Sigmoid colon (tissue), 7 donors: ENCODE measurements around the gene BCAS1. TPM values are rescaled to one million over a fixed set of nuclear protein-coding genes. Genes with fewer than 3 reads are reported as not detected.

Experiments used
- DNase-seq: peaks from one replicate; pipeline ENCODE4 v3.0.0-alpha.2; 2019
- H3K27ac ChIP-seq, 4 donors: fragments of 200-600 bp; sonication (generic); one replicate each; pipeline ENCODE4 v1.5.1; 2016 to 2019; ENCODE audit warnings: mild to moderate bottlenecking in 1 of 4
- H3K27me3 ChIP-seq, 3 donors: fragments of 200-600 bp; sonication (generic); one replicate each; pipeline ENCODE4 v1.5.1; 2019; ENCODE audit warnings: mild to moderate bottlenecking in 1 of 3
- H3K36me3 ChIP-seq, 4 donors: fragments of 200-600 bp; sonication (generic); one replicate each; pipeline ENCODE4 v1.5.1; 2016 to 2019
- H3K4me1 ChIP-seq, 4 donors: fragments of 200-600 bp; sonication (generic); one replicate each; pipeline ENCODE4 v1.5.1; 2017 to 2019
- H3K4me3 ChIP-seq, 4 donors: fragments of 200-600 bp; sonication (generic); one replicate each; pipeline ENCODE4 v1.5.1; 2017 to 2019; ENCODE audit warnings: mild to moderate bottlenecking in 2 of 4, moderate library complexity in 1 of 4
- H3K9me3 ChIP-seq, 4 donors: fragments of 200-600 bp in 3 of 4; sonication (generic) in 3 of 4; one replicate each; pipeline versions ENCODE4 v1.5.1 to v1.6.1; 2013 to 2019
- EP300 ChIP-seq, 4 donors: sonication (generic); formaldehyde crosslinking; IDR thresholded peaks; one replicate each; pipeline ENCODE4 v1.6.1; 2017; ENCODE audit warnings: antibody characterized with exemption in 4 of 4
- POLR2A ChIP-seq, 2 donors: fragments of 450-650 bp; IDR thresholded peaks; one replicate each; pipeline ENCODE4 v1.6.1; 2016; ENCODE audit warnings: antibody characterized with exemption in 2 of 2, mild to moderate bottlenecking in 2 of 2, moderate library complexity in 2 of 2
- POLR2AphosphoS5 ChIP-seq, 4 donors: sonication (generic); formaldehyde crosslinking; IDR thresholded peaks; one replicate each; pipeline ENCODE4 v1.6.1; 2017; ENCODE audit warnings: antibody characterized with exemption in 4 of 4
- WGBS, 2 donors: extraction: QIAGEN DNeasy Blood & Tissue Kit; methylation state at CpG; one replicate each; pipeline ENCODE4 v1.1.7; 2013; 5-methylcytosine and 5-hydroxymethylcytosine counted together
- intact Hi-C: fragments of 100-400 bp; cut with DNase I; formaldehyde crosslinking; loops from one replicate; pipeline ENCODE4 v1.15.1; 2023
- polyA plus RNA-seq, 3 donors: library from polyadenylated mRNA; stranded (reverse); fragments of 200-250 nt; gene quantifications; one replicate each; pipeline ENCODE4 v1.2.3, GENCODE V29; 2013
- total RNA-seq, 4 donors: library from RNA; depleted of rRNA; stranded (reverse); fragments of >200 nt; gene quantifications; one replicate each; pipeline ENCODE4 v1.1.0, GENCODE V29; 2016
- TF ChIP-seq, protein P1 (sequence below), 4 experiments: fragments of 450-650 bp in 3 of 4; fragments of 200-600 bp in 1 of 4; IDR thresholded peaks; one replicate each; pipeline ENCODE4 v1.5.1; 2016 to 2019; ENCODE audit warnings: antibody characterized with exemption in 4 of 4, mild to moderate bottlenecking in 3 of 4, moderate library complexity in 2 of 4
- donor health status: healthy with polysubstance abuse.
- donor health status: Bipolar disorder and iron deficiency.
- donor health status: healthy.

The BCAS1 gene
- total and polyA plus RNA-seq, 7 donors = 0.71 to 198 (median 35.4) TPM; not detected in 2

DNA sequence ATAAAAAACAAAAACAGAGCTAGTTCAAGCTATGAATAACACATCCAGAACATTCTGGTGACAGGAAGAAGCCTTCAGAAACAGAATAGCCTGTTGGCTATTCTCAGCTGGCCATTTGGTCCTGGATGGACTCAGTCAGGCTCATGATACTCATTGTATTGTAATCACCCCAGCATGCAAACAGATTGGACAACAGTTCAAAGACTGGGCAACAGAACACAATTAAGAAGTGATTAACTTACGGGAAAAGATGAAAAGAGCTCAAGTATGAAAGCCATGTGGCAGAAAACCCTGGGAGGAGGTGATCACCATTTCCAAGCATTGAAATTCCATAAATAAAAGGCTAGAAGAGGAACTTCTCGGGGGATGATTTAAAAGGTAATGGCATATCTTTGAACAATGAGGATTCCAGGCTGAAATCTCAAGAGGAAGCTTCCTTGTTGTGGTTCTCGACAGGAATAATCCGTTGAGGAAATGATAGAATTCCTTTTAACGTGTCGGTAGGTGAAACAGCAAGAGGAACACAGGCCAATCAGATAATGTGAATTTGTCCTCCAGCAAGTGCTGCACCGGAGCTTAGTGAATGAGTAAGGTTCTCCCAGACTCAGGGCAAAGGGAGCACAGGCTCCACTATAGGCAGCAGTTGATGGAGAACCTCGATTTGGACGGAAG is 172.4 kb downstream of the BCAS1 start:
- no peak for DNase-seq
- Histone ChIP-seq H3K4me1 (peaks cover 0 to 30% (median 28%) of the 10 kb centered on the region in 4 donors), H3K27me3 (no peaks in the 10 kb centered on the region), H3K36me3 (no peaks in the 10 kb centered on the region), H3K4me3 (no peak overlapping the region), H3K9me3 (no peaks in the 10 kb centered on the region), H3K27ac (peak overlapping the region in 1 of 4 donors; percentile 4)
- intact Hi-C loops = no loop called here
- WGBS, 2 donors = 81 to 91% methylated on average over 9 of the region's 9 CpGs
- TF ChIP-seq POLR2AphosphoS5 (IDR thresholded peaks at IDR 0.05) (no peak), POLR2A (IDR thresholded peaks at IDR 0.05) (no peak)
- TF ChIP-seq, protein P1, sequence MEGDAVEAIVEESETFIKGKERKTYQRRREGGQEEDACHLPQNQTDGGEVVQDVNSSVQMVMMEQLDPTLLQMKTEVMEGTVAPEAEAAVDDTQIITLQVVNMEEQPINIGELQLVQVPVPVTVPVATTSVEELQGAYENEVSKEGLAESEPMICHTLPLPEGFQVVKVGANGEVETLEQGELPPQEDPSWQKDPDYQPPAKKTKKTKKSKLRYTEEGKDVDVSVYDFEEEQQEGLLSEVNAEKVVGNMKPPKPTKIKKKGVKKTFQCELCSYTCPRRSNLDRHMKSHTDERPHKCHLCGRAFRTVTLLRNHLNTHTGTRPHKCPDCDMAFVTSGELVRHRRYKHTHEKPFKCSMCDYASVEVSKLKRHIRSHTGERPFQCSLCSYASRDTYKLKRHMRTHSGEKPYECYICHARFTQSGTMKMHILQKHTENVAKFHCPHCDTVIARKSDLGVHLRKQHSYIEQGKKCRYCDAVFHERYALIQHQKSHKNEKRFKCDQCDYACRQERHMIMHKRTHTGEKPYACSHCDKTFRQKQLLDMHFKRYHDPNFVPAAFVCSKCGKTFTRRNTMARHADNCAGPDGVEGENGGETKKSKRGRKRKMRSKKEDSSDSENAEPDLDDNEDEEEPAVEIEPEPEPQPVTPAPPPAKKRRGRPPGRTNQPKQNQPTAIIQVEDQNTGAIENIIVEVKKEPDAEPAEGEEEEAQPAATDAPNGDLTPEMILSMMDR (IDR thresholded peaks at IDR 0.05) = no peak

DNA sequence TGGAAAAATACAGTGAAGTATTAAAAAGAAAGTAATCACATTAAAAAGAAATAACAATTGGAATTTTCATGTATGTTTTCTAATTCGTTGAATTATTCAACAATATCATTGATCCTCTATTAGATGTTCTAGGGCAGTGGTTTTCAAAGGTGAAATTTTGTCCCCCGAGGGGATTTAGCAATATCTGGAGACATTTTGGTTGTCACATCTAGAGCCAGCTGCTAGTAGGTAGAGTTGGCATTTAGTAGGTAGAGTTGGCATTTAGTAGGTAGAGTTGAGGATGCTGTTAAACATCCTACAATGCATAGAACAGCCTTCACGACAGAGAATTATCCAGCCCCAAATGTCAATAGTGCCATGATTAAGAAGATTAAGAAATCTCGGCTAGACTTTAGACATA is 173.7 kb downstream of the BCAS1 start:
- Histone ChIP-seq H3K27me3 (no peaks in the 10 kb centered on the region), H3K9me3 (no peaks in the 10 kb centered on the region), H3K4me3 (no peak overlapping the region), H3K36me3 (no peaks in the 10 kb centered on the region), H3K27ac (no peak overlapping the region), H3K4me1 (peaks cover 0 to 29% (median 24%) of the 10 kb centered on the region in 4 donors)
- no peak for TF ChIP-seq POLR2A (IDR thresholded peaks at IDR 0.05)
- TF ChIP-seq POLR2AphosphoS5 (IDR thresholded peaks at IDR 0.05) = no peak
- TF ChIP-seq, protein P1 (IDR thresholded peaks at IDR 0.05) = no peak
- 87 to 93% methylated on average over 4 of the region's 4 CpGs for WGBS, 2 donors
- intact Hi-C loops = no loop called here
- no peak for DNase-seq

DNA sequence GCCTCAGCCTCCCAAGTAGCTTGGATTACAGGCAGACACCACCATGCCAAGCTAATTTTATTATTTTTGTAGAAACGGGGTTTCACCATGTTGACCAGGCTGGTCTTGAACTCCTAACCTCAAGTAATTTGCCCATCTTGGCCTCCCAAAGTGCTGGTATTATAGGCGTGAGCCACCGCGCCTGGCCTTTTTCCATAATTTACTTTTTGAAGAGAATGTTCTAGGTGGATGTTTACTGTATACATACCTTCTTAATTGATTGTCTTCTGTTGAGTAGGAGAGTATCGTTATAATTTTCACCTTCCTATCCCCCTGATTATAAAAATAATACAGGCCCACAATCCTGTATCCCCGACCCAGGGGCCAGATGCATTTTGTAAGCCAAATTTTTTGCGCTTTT is 174.4 kb downstream of the BCAS1 start:
- TF ChIP-seq, protein P1 (IDR thresholded peaks at IDR 0.05) = no peak
- TF ChIP-seq POLR2A (IDR thresholded peaks at IDR 0.05) (no peak), POLR2AphosphoS5 (IDR thresholded peaks at IDR 0.05) (no peak), EP300 (IDR thresholded peaks at IDR 0.05) (no peak)
- no peak for DNase-seq
- Histone ChIP-seq H3K27me3 (no peaks in the 10 kb centered on the region), H3K27ac (no peak overlapping the region), H3K4me1 (peaks cover 0 to 23% (median 19%) of the 10 kb centered on the region in 4 donors), H3K36me3 (no peaks in the 10 kb centered on the region), H3K9me3 (no peaks in the 10 kb centered on the region), H3K4me3 (no peak overlapping the region)
- intact Hi-C loops = no loop called here
- WGBS, 2 donors = 95% methylated on average over 7 of the region's 7 CpGs

DNA sequence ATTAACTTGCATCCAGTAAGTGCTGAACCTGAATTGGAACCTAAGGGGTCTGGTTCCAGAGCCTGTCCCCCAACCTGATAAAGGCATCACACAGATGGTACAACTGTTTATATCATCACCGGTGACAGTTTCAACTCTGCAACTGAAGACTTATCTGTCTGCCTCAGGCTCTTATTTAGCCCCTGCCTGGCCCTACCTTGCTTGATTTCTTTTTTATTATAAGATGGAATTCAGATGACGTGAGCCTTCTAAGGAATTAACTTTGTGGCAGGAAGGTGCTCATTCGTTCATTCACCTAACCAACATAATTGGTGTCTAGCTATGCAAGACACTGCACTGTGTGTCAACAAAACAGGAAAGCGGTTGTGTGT is 175.0 kb downstream of the BCAS1 start:
- intact Hi-C loops = no loop called here
- DNase-seq = no peak
- Histone ChIP-seq H3K9me3 (no peaks in the 10 kb centered on the region), H3K27ac (no peak overlapping the region), H3K36me3 (no peaks in the 10 kb centered on the region), H3K4me1 (peaks cover 0 to 16% (median 12%) of the 10 kb centered on the region in 4 donors), H3K27me3 (no peaks in the 10 kb centered on the region), H3K4me3 (no peak overlapping the region)
- WGBS, 2 donors = 86 to 88% methylated on average over 4 of the region's 4 CpGs
- TF ChIP-seq, protein P1 (IDR thresholded peaks at IDR 0.05) = no peak
- no peak for TF ChIP-seq EP300 (IDR thresholded peaks at IDR 0.05)
- no peak for TF ChIP-seq POLR2A (IDR thresholded peaks at IDR 0.05)
- TF ChIP-seq POLR2AphosphoS5 (IDR thresholded peaks at IDR 0.05) = no peak
